Loucy (cell line): ENCODE measurements around the gene ZCCHC24.

Experiments used
- CTCF ChIP-seq: fragments of 200-600 bp; sonication (generic); conservative IDR thresholded peaks from 2 replicates; pipeline ENCODE4 v1.5.1; 2014; ENCODE audit warnings: mild to moderate bottlenecking, antibody characterized with exemption, low read length
- EZH2phosphoT487 ChIP-seq: fragments of 200-600 bp; IDR thresholded peaks from 2 replicates; pipeline ENCODE4 v1.6.1; 2018; ENCODE audit warnings: antibody characterized with exemption, mild to moderate bottlenecking, moderate library complexity, borderline replicate concordance

- no peak for TF ChIP-seq CTCF
- TF ChIP-seq EZH2phosphoT487, result no peak
Measured at GRCh38 chr10:79375321-79376077, 69.9 kb downstream of the ZCCHC24 start.
